IMR-90 (cell line): Measurements from ENCODE around the gene MAGI3.

Experiments
- CHD1 ChIP-seq: IDR thresholded peaks from 2 replicates; pipeline ENCODE4 v1.6.1; 2012; ENCODE audit warnings: low read depth, low read length, improper control_type of control experiment
- TF ChIP-seq, protein P1 (sequence below): conservative IDR thresholded peaks from 2 replicates; pipeline ENCODE4 v1.5.1; 2012; ENCODE audit warnings: mild to moderate bottlenecking, low read depth, low read length, improper control_type of control experiment

DNA sequence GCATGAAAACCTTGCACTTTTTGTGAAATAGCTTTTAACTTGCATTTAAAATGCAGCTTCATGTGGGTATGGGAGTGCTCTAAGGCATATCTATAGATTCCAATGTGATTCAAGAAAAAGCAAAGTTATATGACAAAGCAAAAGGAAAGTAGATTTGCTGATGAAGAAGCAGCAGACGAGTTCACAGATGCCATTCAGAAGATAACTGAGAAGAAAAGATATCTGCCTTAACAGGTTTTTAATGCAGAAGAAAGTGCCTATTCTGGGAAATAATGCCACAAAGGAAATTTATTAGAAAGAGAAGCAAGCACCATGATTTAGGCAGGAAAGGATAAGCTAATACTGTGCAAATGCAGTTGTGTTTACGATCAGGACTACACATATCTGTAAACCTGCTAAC is 300.9 kb downstream of the MAGI3 start:
- TF ChIP-seq, protein P1, sequence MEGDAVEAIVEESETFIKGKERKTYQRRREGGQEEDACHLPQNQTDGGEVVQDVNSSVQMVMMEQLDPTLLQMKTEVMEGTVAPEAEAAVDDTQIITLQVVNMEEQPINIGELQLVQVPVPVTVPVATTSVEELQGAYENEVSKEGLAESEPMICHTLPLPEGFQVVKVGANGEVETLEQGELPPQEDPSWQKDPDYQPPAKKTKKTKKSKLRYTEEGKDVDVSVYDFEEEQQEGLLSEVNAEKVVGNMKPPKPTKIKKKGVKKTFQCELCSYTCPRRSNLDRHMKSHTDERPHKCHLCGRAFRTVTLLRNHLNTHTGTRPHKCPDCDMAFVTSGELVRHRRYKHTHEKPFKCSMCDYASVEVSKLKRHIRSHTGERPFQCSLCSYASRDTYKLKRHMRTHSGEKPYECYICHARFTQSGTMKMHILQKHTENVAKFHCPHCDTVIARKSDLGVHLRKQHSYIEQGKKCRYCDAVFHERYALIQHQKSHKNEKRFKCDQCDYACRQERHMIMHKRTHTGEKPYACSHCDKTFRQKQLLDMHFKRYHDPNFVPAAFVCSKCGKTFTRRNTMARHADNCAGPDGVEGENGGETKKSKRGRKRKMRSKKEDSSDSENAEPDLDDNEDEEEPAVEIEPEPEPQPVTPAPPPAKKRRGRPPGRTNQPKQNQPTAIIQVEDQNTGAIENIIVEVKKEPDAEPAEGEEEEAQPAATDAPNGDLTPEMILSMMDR, result no peak
- no peak for TF ChIP-seq CHD1
